SJCRH30 (cell line): Measurements from ENCODE around the gene ZNF407. TPM values are rescaled to one million over a fixed set of nuclear protein-coding genes. Genes with fewer than 3 reads are reported as not detected.

Experiments
- DNase-seq, 2 experiments: peaks; one replicate each; pipeline ENCODE4 v3.0.0-alpha.2; 2015 to 2020
- H3K27ac ChIP-seq: fragments of 250-450 bp; sonication (Bioruptor Pico); 2 replicates; pipeline ENCODE4 v1.5.1; 2020; ENCODE audit warnings: mild to moderate bottlenecking, moderate library complexity
- H3K27me3 ChIP-seq: fragments of 250-450 bp; sonication (Bioruptor Pico); 2 replicates; pipeline ENCODE4 v1.5.1; 2020; ENCODE audit warnings: mild to moderate bottlenecking, moderate library complexity
- H3K36me3 ChIP-seq: fragments of 250-450 bp; sonication (Bioruptor Pico); 2 replicates; pipeline ENCODE4 v1.5.1; 2020; ENCODE audit warnings: mild to moderate bottlenecking, moderate library complexity
- H3K4me1 ChIP-seq: fragments of 250-450 bp; sonication (Bioruptor Pico); 2 replicates; pipeline ENCODE4 v1.5.1; 2020; ENCODE audit warnings: mild to moderate bottlenecking, moderate library complexity
- H3K4me3 ChIP-seq: fragments of 250-450 bp; sonication (Bioruptor Pico); 2 replicates; pipeline ENCODE4 v1.5.1; 2020; ENCODE audit warnings: mild to moderate bottlenecking, moderate library complexity
- H3K9me3 ChIP-seq: fragments of 250-450 bp; sonication (Bioruptor Pico); replicated peaks from 2 replicates; pipeline ENCODE4 v1.5.1; 2020; ENCODE audit warnings: mild to moderate bottlenecking, moderate library complexity
- total RNA-seq: library from RNA; depleted of rRNA; stranded (reverse); fragments of >200 nt; shearing (Covaris generic); gene quantifications from 2 replicates; pipeline ENCODE4 v1.2.3, GENCODE V29; 2014

The ZNF407 gene
- total RNA-seq, 1 experiment from 2014 or later, result 9.5 TPM

DNA sequence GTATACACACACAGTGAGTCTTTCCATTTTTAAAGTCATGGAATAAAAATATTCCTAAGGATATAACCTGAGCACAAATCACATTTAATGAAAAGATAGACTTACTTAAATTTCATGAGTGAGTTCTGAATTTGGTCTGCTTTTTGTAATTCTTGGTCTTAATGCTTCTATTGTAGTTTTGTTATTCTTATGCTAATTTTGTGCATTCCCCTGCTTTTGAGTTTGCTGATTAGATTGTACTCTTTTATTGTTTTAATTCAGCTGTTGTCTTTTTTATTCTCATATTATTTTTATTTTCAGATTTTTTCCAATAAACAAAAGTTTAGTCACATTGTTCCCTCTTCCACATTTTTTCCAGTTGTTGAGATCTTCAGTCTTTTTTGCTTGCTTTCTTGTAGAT, 202.4 kb downstream of the ZNF407 start:
- H3K4me3 ChIP-seq, result no peak overlapping the region
- H3K4me1 ChIP-seq, result peaks cover 4% of the 10 kb centered on the region; the same call in 1 of the 2 replicates
- no peaks in the 10 kb centered on the region for H3K27me3 ChIP-seq
- H3K9me3 ChIP-seq, result no peaks in the 10 kb centered on the region
- DNase-seq, result no peak
- H3K27ac ChIP-seq, result no peak overlapping the region
- no peaks in the 10 kb centered on the region for H3K36me3 ChIP-seq

- no peak overlapping the region for H3K4me3 ChIP-seq
- no peaks in the 10 kb centered on the region for H3K27me3 ChIP-seq
- no peak for DNase-seq
- H3K9me3 ChIP-seq, result no peaks in the 10 kb centered on the region
- H3K36me3 ChIP-seq, result no peaks in the 10 kb centered on the region
- H3K27ac ChIP-seq, result no peak overlapping the region
- peaks cover 3% of the 10 kb centered on the region; the same call in 1 of the 2 replicates for H3K4me1 ChIP-seq
These were observed 205.4 kb downstream of the ZNF407 start for GRCh38 chr18:74803117-74803516.

DNA sequence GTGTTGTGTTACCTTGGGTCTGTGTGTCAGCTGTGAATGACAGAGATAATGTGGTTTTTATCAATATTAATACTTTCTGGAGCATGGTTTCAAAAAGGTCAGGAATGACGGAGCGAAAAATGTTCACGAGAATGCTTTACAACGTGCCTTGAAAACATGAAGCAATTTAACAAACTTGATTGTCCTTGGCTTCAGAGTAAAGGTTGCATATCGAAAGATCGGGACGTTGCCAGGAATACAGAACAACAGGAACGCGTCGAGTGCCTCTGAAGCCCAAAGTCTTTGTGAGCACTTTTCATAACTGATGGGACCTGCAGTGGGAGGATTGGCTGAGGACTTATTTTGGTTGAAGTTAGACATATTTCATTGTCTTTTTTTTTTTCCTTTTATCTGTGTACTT, 206.1 kb downstream of the ZNF407 start:
- H3K4me3 ChIP-seq, result no peak overlapping the region
- H3K27ac ChIP-seq, result no peak overlapping the region
- no peak for DNase-seq
- no peaks in the 10 kb centered on the region for H3K27me3 ChIP-seq
- peaks cover 3% of the 10 kb centered on the region; the same call in 1 of the 2 replicates for H3K4me1 ChIP-seq
- no peaks in the 10 kb centered on the region for H3K9me3 ChIP-seq
- no peaks in the 10 kb centered on the region for H3K36me3 ChIP-seq

DNA sequence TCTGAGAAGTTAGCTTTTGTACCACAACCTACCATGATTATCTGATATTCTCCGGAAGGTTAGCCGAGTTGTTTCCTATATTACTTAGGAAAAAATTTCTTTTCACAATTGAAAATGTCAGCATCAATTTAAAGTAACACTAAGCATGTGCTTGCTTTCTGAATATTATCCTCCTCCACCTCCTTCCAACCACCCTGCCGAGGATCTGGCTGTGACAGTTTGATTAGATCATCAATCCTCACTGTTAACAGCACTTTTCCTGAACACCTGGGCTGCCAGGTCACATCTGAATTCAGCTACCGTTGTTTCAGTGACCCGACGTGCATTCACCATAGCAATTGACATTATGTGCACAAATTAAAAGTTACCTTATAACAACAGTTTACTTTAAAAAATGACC, 207.0 kb downstream of the ZNF407 start:
- no peaks in the 10 kb centered on the region for H3K27me3 ChIP-seq
- no peak for DNase-seq
- H3K4me1 ChIP-seq, result peaks cover 3% of the 10 kb centered on the region; the same call in 1 of the 2 replicates
- H3K4me3 ChIP-seq, result no peak overlapping the region
- H3K9me3 ChIP-seq, result no peaks in the 10 kb centered on the region
- H3K36me3 ChIP-seq, result no peaks in the 10 kb centered on the region
- H3K27ac ChIP-seq, result no peak overlapping the region

DNA sequence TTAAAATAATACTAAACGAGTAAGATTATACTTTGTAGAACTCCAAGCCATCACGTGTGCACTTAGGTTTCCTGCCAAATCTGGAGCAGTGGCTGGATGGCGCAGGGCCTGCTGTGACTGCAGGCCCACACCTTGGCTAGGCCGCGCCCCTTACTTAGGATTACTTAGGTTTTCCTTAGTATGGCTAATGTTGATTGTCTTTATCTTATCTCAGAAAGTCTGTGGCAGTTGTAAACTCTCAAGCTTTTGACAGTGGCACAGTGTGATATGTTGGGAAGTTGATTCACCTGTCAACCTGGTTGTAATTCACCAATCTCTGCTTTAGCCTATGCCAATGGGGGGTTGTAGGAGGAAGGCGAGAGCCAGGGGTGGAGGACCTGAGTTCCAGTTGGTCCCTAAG, 208.4 kb downstream of the ZNF407 start:
- no peak overlapping the region for H3K27ac ChIP-seq
- DNase-seq, result no peak
- no peaks in the 10 kb centered on the region for H3K36me3 ChIP-seq
- H3K4me1 ChIP-seq, result peaks cover 3% of the 10 kb centered on the region; the same call in 1 of the 2 replicates
- H3K4me3 ChIP-seq, result no peak overlapping the region
- H3K9me3 ChIP-seq, result no peaks in the 10 kb centered on the region
- no peaks in the 10 kb centered on the region for H3K27me3 ChIP-seq

DNA sequence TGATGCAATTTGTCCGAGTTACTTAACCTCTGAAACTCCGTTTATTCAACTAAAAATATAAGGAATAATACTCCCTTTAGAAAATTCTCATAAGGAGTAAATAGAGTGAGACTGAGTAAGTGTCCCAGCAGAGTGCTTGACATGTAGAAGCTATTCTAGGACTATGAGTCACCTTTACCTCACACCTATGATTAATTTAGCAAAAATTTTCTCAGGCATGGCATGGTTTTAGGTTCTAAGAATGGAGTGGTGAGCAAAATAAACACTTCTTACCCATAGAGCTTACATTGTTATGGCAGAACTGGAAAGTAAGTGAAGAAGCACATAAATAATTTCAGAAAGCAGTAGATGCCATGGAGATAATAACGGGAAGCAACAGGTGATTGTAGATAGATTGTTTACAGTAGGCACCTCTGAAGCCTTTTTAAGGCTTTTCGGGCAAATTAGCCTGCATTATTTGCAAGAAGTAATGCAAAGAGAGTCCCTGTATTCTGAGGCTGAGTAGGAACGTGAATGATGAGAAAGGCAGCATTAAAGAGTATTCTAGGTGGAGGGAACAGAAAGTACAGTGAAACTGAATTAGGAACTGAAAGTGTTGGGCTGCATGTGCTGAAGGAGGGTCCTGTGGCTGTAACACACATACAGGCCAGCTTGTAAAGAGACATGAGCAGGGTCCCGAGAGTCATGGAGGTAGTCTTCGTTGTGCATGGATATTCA, 209.2 kb downstream of the ZNF407 start:
- Histone ChIP-seq H3K9me3 (no peaks in the 10 kb centered on the region), H3K36me3 (no peaks in the 10 kb centered on the region), H3K27ac (no peak overlapping the region; the same call in 1 of the 2 replicates), H3K27me3 (no peaks in the 10 kb centered on the region), H3K4me1 (peaks cover 3% of the 10 kb centered on the region; the same call in 1 of the 2 replicates), H3K4me3 (no peak overlapping the region)
- peak in 1 of 2 experiments; percentile 8 for DNase-seq

GRCh38 chr18:74817576-74817975, 219.9 kb downstream of the ZNF407 start:
- no peak for DNase-seq
- no peaks in the 10 kb centered on the region for H3K27me3 ChIP-seq
- no peaks in the 10 kb centered on the region for H3K9me3 ChIP-seq
- no peak overlapping the region for H3K4me3 ChIP-seq
- H3K4me1 ChIP-seq, result 0 out of 2 replicates have a peak, but pooled peaks cover 2% of the 10 kb centered on the region
- no peaks in the 10 kb centered on the region for H3K36me3 ChIP-seq
- H3K27ac ChIP-seq, result no peak overlapping the region

GRCh38 chr18:74818516-74819175, 221.0 kb downstream of the ZNF407 start:
- H3K27me3 ChIP-seq, result no peaks in the 10 kb centered on the region
- H3K4me1 ChIP-seq, result 0 out of 2 replicates have a peak, but pooled peaks cover 2% of the 10 kb centered on the region
- no peak for DNase-seq
- no peaks in the 10 kb centered on the region for H3K36me3 ChIP-seq
- no peaks in the 10 kb centered on the region for H3K9me3 ChIP-seq
- H3K4me3 ChIP-seq, result no peak overlapping the region
- H3K27ac ChIP-seq, result no peak overlapping the region

- Histone ChIP-seq H3K4me1 (0 out of 2 replicates have a peak, but pooled peaks cover 2% of the 10 kb centered on the region), H3K27ac (no peak overlapping the region), H3K36me3 (no peaks in the 10 kb centered on the region), H3K9me3 (no peaks in the 10 kb centered on the region), H3K4me3 (no peak overlapping the region), H3K27me3 (no peaks in the 10 kb centered on the region)
- DNase-seq, result no peak
These were observed 221.9 kb downstream of the ZNF407 start for GRCh38 chr18:74819433-74820059.

- Histone ChIP-seq H3K27ac (no peak overlapping the region), H3K27me3 (no peaks in the 10 kb centered on the region), H3K4me3 (no peak overlapping the region), H3K36me3 (no peaks in the 10 kb centered on the region), H3K4me1 (0 out of 2 replicates have a peak, but pooled peaks cover 2% of the 10 kb centered on the region), H3K9me3 (no peaks in the 10 kb centered on the region)
- no peak for DNase-seq
These were observed 222.6 kb downstream of the ZNF407 start for GRCh38 chr18:74820160-74820780.

DNA sequence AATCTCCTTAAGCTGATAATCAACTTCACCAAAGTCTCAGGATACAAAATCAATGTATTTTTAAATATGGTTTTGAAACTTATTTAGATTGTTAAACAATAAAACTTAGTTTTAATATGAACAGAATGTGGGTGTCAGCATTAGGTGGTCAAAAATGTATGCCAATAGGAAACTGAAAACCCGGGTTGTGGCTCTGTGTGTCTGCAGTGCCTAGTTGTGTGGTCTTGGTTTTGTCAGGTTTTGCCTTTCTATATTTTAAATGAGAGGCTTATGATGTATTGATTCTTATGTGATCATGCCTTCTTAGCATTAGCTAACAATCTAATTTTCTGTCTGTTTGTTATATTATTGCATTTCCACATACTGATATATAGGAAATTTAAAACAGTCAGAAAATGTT, 227.8 kb downstream of the ZNF407 start:
- H3K9me3 ChIP-seq, result no peaks in the 10 kb centered on the region
- DNase-seq, result no peak
- no peaks in the 10 kb centered on the region for H3K27me3 ChIP-seq
- no peak overlapping the region for H3K27ac ChIP-seq
- no peaks in the 10 kb centered on the region for H3K36me3 ChIP-seq
- no peaks in the 10 kb centered on the region for H3K4me1 ChIP-seq
- no peak overlapping the region for H3K4me3 ChIP-seq

DNA sequence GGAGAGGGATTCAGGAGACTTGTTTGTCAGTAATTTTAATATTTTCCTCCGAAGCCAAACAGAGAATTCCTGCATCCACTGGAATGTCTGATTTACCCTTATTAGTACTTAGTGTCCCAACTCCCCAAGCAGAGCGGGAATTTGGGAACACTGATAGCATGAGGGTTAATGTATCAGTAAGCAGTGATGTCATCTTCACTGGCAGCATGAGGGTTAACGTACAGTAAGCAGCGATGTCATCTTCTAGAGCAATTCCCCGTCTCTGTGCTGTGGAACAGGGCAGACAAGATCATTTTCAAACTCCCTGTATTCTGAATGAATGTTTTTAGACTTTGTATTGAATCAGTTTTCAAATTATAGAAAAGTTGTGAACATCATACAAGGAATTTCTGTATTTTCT, 228.9 kb downstream of the ZNF407 start:
- no peaks in the 10 kb centered on the region for H3K4me1 ChIP-seq
- H3K9me3 ChIP-seq, result no peaks in the 10 kb centered on the region
- H3K4me3 ChIP-seq, result no peak overlapping the region
- no peak overlapping the region for H3K27ac ChIP-seq
- no peaks in the 10 kb centered on the region for H3K27me3 ChIP-seq
- no peak for DNase-seq
- no peaks in the 10 kb centered on the region for H3K36me3 ChIP-seq

GRCh38 chr18:74828200-74828599, 230.5 kb downstream of the ZNF407 start:
- no peaks in the 10 kb centered on the region for H3K27me3 ChIP-seq
- DNase-seq, result no peak
- H3K36me3 ChIP-seq, result no peaks in the 10 kb centered on the region
- H3K4me1 ChIP-seq, result no peaks in the 10 kb centered on the region
- no peak overlapping the region for H3K27ac ChIP-seq
- no peak overlapping the region for H3K4me3 ChIP-seq
- no peaks in the 10 kb centered on the region for H3K9me3 ChIP-seq

DNA sequence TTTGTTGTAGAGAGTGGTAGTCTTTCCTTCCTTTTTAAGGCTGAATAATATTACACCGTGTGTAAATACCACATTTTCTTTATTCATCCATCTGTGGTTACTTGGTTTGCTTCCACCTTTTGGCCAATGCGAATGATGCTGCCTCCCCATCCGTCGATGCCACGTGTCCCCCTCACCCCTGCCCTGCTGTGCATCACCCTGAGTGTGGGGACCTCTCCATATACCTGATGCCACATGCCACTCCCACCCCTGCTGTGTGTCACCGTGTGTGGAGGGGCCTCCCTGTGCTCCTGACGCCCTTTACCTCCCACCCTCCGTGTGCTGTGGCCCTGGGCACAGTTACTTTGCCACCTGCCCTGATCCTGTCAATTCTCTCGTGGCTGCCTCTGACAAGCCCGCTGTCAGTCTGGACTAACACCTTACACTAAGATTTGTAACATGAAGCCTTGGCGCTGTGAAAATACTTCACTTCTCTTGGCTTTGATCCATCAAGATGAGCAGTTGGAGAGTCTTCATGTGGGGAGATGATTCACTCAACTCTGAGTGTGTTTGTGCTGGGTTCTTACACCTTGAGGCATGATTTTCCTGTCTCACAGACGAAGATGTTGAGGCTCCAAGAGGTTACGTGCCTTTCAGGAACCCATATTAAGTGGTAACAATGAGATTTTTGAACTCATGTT, 234.0 kb downstream of the ZNF407 start:
- H3K9me3 ChIP-seq, result no peaks in the 10 kb centered on the region
- H3K27me3 ChIP-seq, result no peaks in the 10 kb centered on the region
- H3K36me3 ChIP-seq, result no peaks in the 10 kb centered on the region
- no peak overlapping the region for H3K4me3 ChIP-seq
- DNase-seq, result peak in 1 of 2 experiments; percentile 1
- no peak overlapping the region for H3K27ac ChIP-seq
- no peaks in the 10 kb centered on the region for H3K4me1 ChIP-seq
